Daoy (cell line): Measurements from ENCODE around the gene NOL8. TPM values are rescaled to one million over a fixed set of nuclear protein-coding genes. Genes with fewer than 3 reads are reported as not detected.

Experiments
- DNase-seq: peaks from one replicate; pipeline ENCODE4 v3.0.0-alpha.2; 2015; ENCODE audit warnings: low read depth
- total RNA-seq: library from RNA; depleted of rRNA; stranded (reverse); fragments of >200 nt; shearing (Covaris generic); gene quantifications from 2 replicates; pipeline ENCODE4 v1.2.3, GENCODE V29; 2014; rRNA removed

The NOL8 gene
- total RNA-seq, 1 experiment from 2014 or later, result 31.9 TPM

- DNase-seq, result no peak
Measured at GRCh38 chr9:92266486-92266885, 58.7 kb downstream of the NOL8 start.

- no peak for DNase-seq
Measured at GRCh38 chr9:92265154-92265553, 60.0 kb downstream of the NOL8 start.

- DNase-seq, result no peak
Measured at GRCh38 chr9:92263131-92263530, 62.0 kb downstream of the NOL8 start.

- DNase-seq, result no peak
Measured at GRCh38 chr9:92257327-92257726, 67.8 kb downstream of the NOL8 start.

GRCh38 chr9:92254381-92255337, 70.5 kb downstream of the NOL8 start:
- DNase-seq, result no peak

GRCh38 chr9:92253656-92254055, 71.5 kb downstream of the NOL8 start:
- no peak for DNase-seq

GRCh38 chr9:92247981-92248380, 77.2 kb downstream of the NOL8 start:
- no peak for DNase-seq

Other genes with a start within 250 kb of the NOL8 start
- 109 and 118 TPM in 2 replicates for gene SPTLC1, start 209.9 kb downstream of the NOL8 start, total RNA-seq
- 275 and 302 TPM in 2 replicates for gene IARS1, start 31.7 kb downstream of the NOL8 start, total RNA-seq
- gene CENPP, start 603 bp upstream of the NOL8 start, total RNA-seq, result 7.6 and 12.7 TPM in 2 replicates
- gene OGN, start 79.2 kb upstream of the NOL8 start, total RNA-seq, result not detected in 2 replicates
- not detected in 2 replicates for gene OMD, start 99.1 kb upstream of the NOL8 start, total RNA-seq
- gene ASPN, start 157.2 kb upstream of the NOL8 start, total RNA-seq, result not detected in 2 replicates
- 0.15 and 0.17 TPM in 2 replicates for gene ECM2, start 210.6 kb upstream of the NOL8 start, total RNA-seq